HepG2 (cell line): ENCODE measurements around the gene RFC2. TPM values are rescaled to one million over a fixed set of nuclear protein-coding genes. Genes with fewer than 3 reads are reported as not detected.
A peak's percentile ranks its signal among the peaks of the same experiment; 100 is the strongest.
"Not testable (repeated sequence)": the region's sequence is repeated elsewhere in the genome, so short reads cannot be mapped to it uniquely, and the experiment has no call there.

Experiments used
- ATAC-seq: fragments of 200-7000 bp; cut with Tn5 transposase; 3 replicates; pipeline ENCODE4 v1.9.1; 2020; ENCODE audit warnings: mild to moderate bottlenecking, moderate library complexity
- BruUV-seq: library from RNA; stranded (reverse); fragments of 400-500 nt; replicated peaks from 2 replicates; lab custom pipeline; 2021; lab: Mats Ljungman, UMichigan
- CTCF ChIA-PET: fragments of 300-600 bp; formaldehyde crosslinking; extraction: SDS; loops from one replicate; lab custom pipeline; 2021; ENCODE audit warnings: low total read pairs, inconsistent platforms, low intra/inter-chr PET ratio; lab: Yijun Ruan, JAX
- POLR2A ChIA-PET: fragments of 350-600 bp; sonication (Branson Sonifier 250); formaldehyde crosslinking; loops from one replicate; lab custom pipeline; 2020; ENCODE audit warnings: antibody characterized with exemption, inconsistent platforms; lab: Yijun Ruan, JAX
- DNase-seq: peaks from one replicate; pipeline ENCODE4 v3.0.0-alpha.2; 2015; ENCODE audit warnings: low spot score
- FAIRE-seq: peaks from 3 replicates; lab custom pipeline; 2011; peaks lifted over from hg19 to GRCh38; lab: Jason Lieb, UNC
- H2AFZ ChIP-seq: one replicate; pipeline ENCODE4 v1.6.1; 2011; ENCODE audit warnings: low read length, inconsistent platforms
- H3K27ac ChIP-seq: fragments of 300-600 bp; 3 replicates; pipeline ENCODE4 v1.8.0; 2011; ENCODE audit warnings: mixed run types, mild to moderate bottlenecking, mixed read lengths, low read length, inconsistent platforms; ENCODE audit not compliant: insufficient read depth; ENCODE audit errors: extremely low read length
- H3K27me3 ChIP-seq, 2 experiments: fragments of 200-600 bp in 1 of 2; 2 replicates in 1 of 2; 3 replicates in 1 of 2; pipeline versions ENCODE4 v1.6.0 to v1.8.0; 2011; ENCODE audit warnings: low read length in 2 of 2, mild to moderate bottlenecking in 2 of 2, moderate library complexity in 2 of 2, inconsistent platforms in 1 of 2; ENCODE audit not compliant: insufficient read depth in 2 of 2, control insufficient read depth in 1 of 2
- H3K36me3 ChIP-seq, 2 experiments: fragments of 200-600 bp in 1 of 2; replicated peaks in 1 of 2; 2 replicates in 1 of 2; 3 replicates in 1 of 2; pipeline versions ENCODE4 v1.5.1 to v1.8.0; 2011; ENCODE audit warnings: low read length in 2 of 2, inconsistent platforms in 1 of 2; ENCODE audit not compliant: insufficient read depth in 2 of 2, control insufficient read depth in 1 of 2
- H3K4me1 ChIP-seq: 2 replicates; pipeline ENCODE4 v1.5.1; 2012; ENCODE audit warnings: low read length, inconsistent platforms; ENCODE audit not compliant: insufficient read depth
- H3K4me2 ChIP-seq: 2 replicates; pipeline ENCODE4 v1.6.0; 2011; ENCODE audit warnings: low read depth, low read length, inconsistent platforms
- H3K4me3 ChIP-seq, 3 experiments: fragments of 200-600 bp in 1 of 3; sonication (generic), shearing (Covaris generic) in 1 of 3; replicated peaks in 1 of 3; 2 replicates each; pipeline ENCODE4 v1.5.1; 2011 to 2016; ENCODE audit warnings: low read length in 3 of 3, inconsistent platforms in 2 of 3, low read depth in 2 of 3, mild to moderate bottlenecking in 2 of 3, control low read depth in 1 of 3, mixed read lengths in 1 of 3; ENCODE audit not compliant: insufficient read depth in 1 of 3
- H3K79me2 ChIP-seq: one replicate; pipeline ENCODE4 v1.6.1; 2011; ENCODE audit warnings: low read length, inconsistent platforms; ENCODE audit not compliant: insufficient read depth
- H3K9ac ChIP-seq: 2 replicates; pipeline ENCODE4 v1.6.0; 2011; ENCODE audit warnings: mild to moderate bottlenecking, low read depth, low read length, inconsistent platforms; ENCODE audit not compliant: insufficient read depth
- H3K9me3 ChIP-seq: 2 replicates; pipeline ENCODE4 v1.5.1; 2012; ENCODE audit warnings: mild to moderate bottlenecking, low read length
- H4K20me1 ChIP-seq: 2 replicates; pipeline ENCODE4 v1.6.0; 2011; ENCODE audit warnings: inconsistent platforms, mild to moderate bottlenecking, low read length, moderate library complexity; ENCODE audit not compliant: insufficient read depth
- LBX2 ChIP-seq: sonication (generic); formaldehyde crosslinking; IDR thresholded peaks from 2 replicates; pipeline ENCODE4 v1.5.0; 2020; ENCODE audit warnings: missing genetic modification reagents, mild to moderate bottlenecking, borderline replicate concordance
- LRRFIP1 ChIP-seq: sonication (generic); formaldehyde crosslinking; conservative IDR thresholded peaks from 2 replicates; pipeline ENCODE4 v1.4.0; 2020; ENCODE audit warnings: missing genetic modification reagents
- SRY ChIP-seq: sonication (generic); formaldehyde crosslinking; IDR thresholded peaks from 2 replicates; pipeline ENCODE4 v1.8.0; 2022; ENCODE audit warnings: mild to moderate bottlenecking, missing genetic modification reagents
- ZNF232 ChIP-seq: sonication (generic); formaldehyde crosslinking; IDR thresholded peaks from 2 replicates; pipeline ENCODE4 v1.4.0; 2020; ENCODE audit warnings: missing genetic modification reagents, borderline replicate concordance
- ZNF687 ChIP-seq: sonication (generic); formaldehyde crosslinking; IDR thresholded peaks from 2 replicates; pipeline ENCODE4 v1.5.1; 2020; ENCODE audit warnings: mild to moderate bottlenecking, missing genetic modification reagents, moderate library complexity
- ZNF770 ChIP-seq: sonication (generic); formaldehyde crosslinking; IDR thresholded peaks from 2 replicates; pipeline ENCODE4 v1.5.0; 2020; ENCODE audit warnings: mild to moderate bottlenecking, missing genetic modification reagents
- WGBS: methylation state at CpG from one replicate; pipeline ENCODE4 v1.1.6; 2017; ENCODE audit warnings: low lambda C conversion rate; 5-methylcytosine and 5-hydroxymethylcytosine counted together
- in situ Hi-C: cut with HindIII; loops from 2 replicates; pipeline ENCODE4 v1.10.0; 2017; ENCODE audit warnings: low pct_unique_long_range_greater_than_20kb; ENCODE audit not compliant: extremely low pct_ligation_motif_present
- intact Hi-C: fragments of 100-400 bp; cut with micrococcal nuclease; formaldehyde crosslinking; loops from one replicate; pipeline ENCODE4 v1.10.0; 2022; ENCODE audit not compliant: unreplicated experiment
- polyA plus RNA-seq, 8 experiments: library from polyadenylated mRNA; depleted of rRNA in 3 of 8; stranded (reverse) in 7 of 8; unstranded in 1 of 8; fragments of >200 nt; fragmentation: Illumina TruSeq in 4 of 8; extraction: Trizol in 4 of 8; gene quantifications; 2 replicates each; pipeline versions ENCODE4 v1.2.1 to v1.2.3, GENCODE V29; 2011 to 2016; ENCODE audit warnings: low read depth in 4 of 8, missing spikeins in 1 of 8, mixed read lengths in 1 of 8; ENCODE audit not compliant: insufficient read depth in 1 of 8
- total RNA-seq, 5 experiments: library from RNA; depleted of rRNA; stranded (reverse); fragments of >200 nt; fragmentation: Illumina TruSeq; extraction: Trizol; gene quantifications; 2 replicates each; pipeline ENCODE4 v1.2.3, GENCODE V29; 2016; ENCODE audit warnings: low read depth in 1 of 5

The RFC2 gene
- total and polyA plus RNA-seq, 2 of the 13 experiments (the other 11 are each of a cell fraction or from before 2014, with no cell fraction given), result 14.6 to 43.5 TPM

- 49% methylated on average over 7 of the region's 7 CpGs for WGBS
- H3K9ac ChIP-seq, BruUV-seq, H2AFZ ChIP-seq, DNase-seq, H3K9me3 ChIP-seq, H3K4me1 ChIP-seq, H4K20me1 ChIP-seq, FAIRE-seq, H3K27ac ChIP-seq, H3K4me2 ChIP-seq, H3K4me3 ChIP-seq, H3K79me2 ChIP-seq, POLR2A ChIA-PET, ATAC-seq, H3K36me3 ChIP-seq, H3K27me3 ChIP-seq: not testable (repeated sequence)
- CTCF ChIA-PET, result interaction anchor here (3.6 kb wide), 1 partner anchor 193 kb away, joined by 47 read pairs; no protein-coding TSS in a partner anchor
- intact Hi-C loops (loop anchor here (10.0 kb wide), 1 partner anchor 57 kb away; no protein-coding TSS in a partner anchor), in situ Hi-C loops (loop anchor here (5.0 to 25.0 kb wide), 2 partner anchors 194 to 354 kb away; no protein-coding TSS in a partner anchor)
- 0 out of 2 replicates have a peak, but pooled peaks have one; percentile 27 for TF ChIP-seq ZNF770 (CRISPR knock-in tag)
- TF ChIP-seq, all 625 proteins: peak for 1; not testable (repeated sequence) for 624
Measured at GRCh38 chr7:74208241-74208640, 46.0 kb downstream of the RFC2 start.

GRCh38 chr7:74207586-74207985 is 46.6 kb downstream of the RFC2 start:
- DNase-seq (no peak), ATAC-seq (no peak), FAIRE-seq (no peak)
- Histone ChIP-seq H3K9me3 (no peaks in the 10 kb centered on the region), H3K27ac (no peak overlapping the region), H3K4me1 (0 out of 2 replicates have a peak, but pooled peaks cover 5% of the 10 kb centered on the region), H3K36me3 (no peaks in the 10 kb centered on the region), H2AFZ (no peak overlapping the region), H3K4me2 (no peak overlapping the region), H3K9ac (no peak overlapping the region), H3K79me2 (no peaks in the 10 kb centered on the region), H4K20me1 (no peaks in the 10 kb centered on the region), H3K27me3 (no peaks in the 10 kb centered on the region), H3K4me3 (no peak overlapping the region)
- ChIA-PET CTCF (interaction anchor here (3.6 kb wide), 1 partner anchor 193 kb away, joined by 47 read pairs; no protein-coding TSS in a partner anchor), POLR2A (no interaction called here)
- WGBS, result 65% methylated on average over 9 of the region's 11 CpGs
- in situ Hi-C loops (loop anchor here (5.0 to 25.0 kb wide), 2 partner anchors 195 to 355 kb away; no protein-coding TSS in a partner anchor), intact Hi-C loops (loop anchor here (10.0 kb wide), 1 partner anchor 57 kb away; no protein-coding TSS in a partner anchor)
- BruUV-seq, result no TSS peak
- TF ChIP-seq SRY (CRISPR knock-in tag) (no peak), LRRFIP1 (CRISPR knock-in tag) (no peak), ZNF687 (CRISPR knock-in tag) (no peak), LBX2 (CRISPR knock-in tag) (no peak), ZNF232 (CRISPR knock-in tag) (no peak)
